Testis (tissue), 3 donors: ENCODE results near the gene WWC2. TPM values are rescaled to one million over a fixed set of nuclear protein-coding genes. Genes with fewer than 3 reads are reported as not detected.

Experiments used
- DNase-seq: peaks from one replicate; pipeline ENCODE4 v3.0.0-alpha.2; 2019
- H3K27ac ChIP-seq, 2 donors: fragments of 200-600 bp; sonication (generic); one replicate each; pipeline ENCODE4 v1.5.1; 2019
- H3K27me3 ChIP-seq: fragments of 200-600 bp; sonication (generic); one replicate; pipeline ENCODE4 v1.5.1; 2019
- H3K36me3 ChIP-seq: fragments of 200-600 bp; sonication (generic); one replicate; pipeline ENCODE4 v1.5.1; 2017; ENCODE audit warnings: low read depth; ENCODE audit errors: missing control alignments
- H3K4me1 ChIP-seq: fragments of 200-600 bp; sonication (generic); one replicate; pipeline ENCODE4 v1.5.1; 2019
- H3K4me3 ChIP-seq, 2 donors: fragments of 200-600 bp; sonication (generic); one replicate each; pipeline ENCODE4 v1.5.1; 2017 to 2019
- H3K9me3 ChIP-seq: fragments of 200-600 bp; sonication (generic); one replicate; pipeline ENCODE4 v1.5.1; 2017
- POLR2A ChIP-seq: fragments of 450-650 bp; IDR thresholded peaks from one replicate; pipeline ENCODE4 v1.6.1; 2017; ENCODE audit warnings: antibody characterized with exemption, mild to moderate bottlenecking, moderate library complexity
- WGBS, 2 donors: methylation state at CpG; one replicate each; pipeline ENCODE4 v1.1.5; 2018; 5-methylcytosine and 5-hydroxymethylcytosine counted together
- intact Hi-C: fragments of 100-400 bp; cut with DNase I; formaldehyde crosslinking; loops from one replicate; pipeline ENCODE4 v1.15.1; 2023; ENCODE audit warnings: low total_unique reads
- polyA plus RNA-seq: library from polyadenylated mRNA; stranded (reverse); fragments of 350-450 nt; fragmentation: Illumina TruSeq; extraction: RNeasy Lipid Tissue Mini Kit (QIAGEN cat#74804); gene quantifications from one replicate; pipeline ENCODE4 v1.2.3, GENCODE V29; 2014; ENCODE audit warnings: low read depth, low replicate concordance; ENCODE audit not compliant: insufficient read depth
- total RNA-seq, 2 donors: library from RNA; depleted of rRNA; stranded (reverse); fragments of >200 nt; gene quantifications; one replicate each; pipeline ENCODE4 v1.2.3, GENCODE V29; 2016
- TF ChIP-seq, protein P1 (sequence below), 3 experiments: fragments of 450-650 bp in 2 of 3; fragments of 200-600 bp in 1 of 3; sonication (generic) in 1 of 3; IDR thresholded peaks; one replicate each; pipeline ENCODE4 v1.5.1; 2016 to 2019; ENCODE audit warnings: antibody characterized with exemption in 3 of 3, mild to moderate bottlenecking in 2 of 3, moderate library complexity in 1 of 3

WWC2 gene
- total and polyA plus RNA-seq, 3 donors from 2014 or later = 34.4 to 76.7 (median 64.2) TPM

DNA sequence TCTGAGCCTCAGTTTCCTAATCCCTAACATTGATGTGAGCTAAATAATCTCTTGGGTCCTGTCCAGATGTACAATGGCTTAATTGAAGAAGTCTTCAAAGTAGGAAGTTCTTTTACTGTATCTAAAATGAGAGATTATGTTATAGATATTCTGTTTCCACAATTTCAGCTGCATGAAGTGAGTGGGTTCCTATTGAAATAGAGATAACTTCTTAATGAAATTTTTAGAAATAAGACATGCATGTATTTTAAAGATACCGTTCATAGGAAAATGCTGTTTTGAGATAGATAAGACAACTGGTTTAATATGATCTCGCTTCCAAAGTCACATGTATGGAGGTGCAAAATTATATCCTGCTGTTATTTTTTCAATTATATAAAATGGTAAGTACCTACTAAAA, 149.1 kb downstream of the WWC2 start:
- Histone ChIP-seq H3K4me3 (no peak overlapping the region), H3K9me3 (no peaks in the 10 kb centered on the region), H3K27ac (no peak overlapping the region), H3K4me1 (no peaks in the 10 kb centered on the region), H3K27me3 (no peaks in the 10 kb centered on the region), H3K36me3 (no peaks in the 10 kb centered on the region)
- TF ChIP-seq, protein P1, sequence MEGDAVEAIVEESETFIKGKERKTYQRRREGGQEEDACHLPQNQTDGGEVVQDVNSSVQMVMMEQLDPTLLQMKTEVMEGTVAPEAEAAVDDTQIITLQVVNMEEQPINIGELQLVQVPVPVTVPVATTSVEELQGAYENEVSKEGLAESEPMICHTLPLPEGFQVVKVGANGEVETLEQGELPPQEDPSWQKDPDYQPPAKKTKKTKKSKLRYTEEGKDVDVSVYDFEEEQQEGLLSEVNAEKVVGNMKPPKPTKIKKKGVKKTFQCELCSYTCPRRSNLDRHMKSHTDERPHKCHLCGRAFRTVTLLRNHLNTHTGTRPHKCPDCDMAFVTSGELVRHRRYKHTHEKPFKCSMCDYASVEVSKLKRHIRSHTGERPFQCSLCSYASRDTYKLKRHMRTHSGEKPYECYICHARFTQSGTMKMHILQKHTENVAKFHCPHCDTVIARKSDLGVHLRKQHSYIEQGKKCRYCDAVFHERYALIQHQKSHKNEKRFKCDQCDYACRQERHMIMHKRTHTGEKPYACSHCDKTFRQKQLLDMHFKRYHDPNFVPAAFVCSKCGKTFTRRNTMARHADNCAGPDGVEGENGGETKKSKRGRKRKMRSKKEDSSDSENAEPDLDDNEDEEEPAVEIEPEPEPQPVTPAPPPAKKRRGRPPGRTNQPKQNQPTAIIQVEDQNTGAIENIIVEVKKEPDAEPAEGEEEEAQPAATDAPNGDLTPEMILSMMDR (IDR thresholded peaks at IDR 0.05) = no peak
- no peak for TF ChIP-seq POLR2A
- DNase-seq = no peak
- WGBS, 2 donors = 86 to 99% methylated on average over 2 of the region's 2 CpGs
- intact Hi-C loops = no loop called here

- H3K9me3 ChIP-seq = no peaks in the 10 kb centered on the region
- TF ChIP-seq, protein P1 (IDR thresholded peaks at IDR 0.05) = peak in 1 of 3 experiments; percentile 15
- TF ChIP-seq POLR2A = no peak
- DNase-seq = peak; percentile 34
- WGBS, 2 donors = 59 to 71% methylated on average over 2 of the region's 2 CpGs
- intact Hi-C loops = loop anchor here (10.0 kb wide), 1 partner anchor 325 kb away; no protein-coding TSS in a partner anchor
- no peaks in the 10 kb centered on the region for H3K4me1 ChIP-seq
- no peaks in the 10 kb centered on the region for H3K27me3 ChIP-seq
- no peaks in the 10 kb centered on the region for H3K36me3 ChIP-seq
- no peak overlapping the region for H3K4me3 ChIP-seq
- H3K27ac ChIP-seq = no peak overlapping the region
These were observed 150.8 kb downstream of the WWC2 start for GRCh38 chr4:183249854-183250253.

- H3K4me1 ChIP-seq = no peaks in the 10 kb centered on the region
- WGBS, 2 donors = 93 to 94% methylated on average over 2 of the region's 2 CpGs
- H3K27me3 ChIP-seq = no peaks in the 10 kb centered on the region
- no peak overlapping the region for H3K4me3 ChIP-seq
- no peaks in the 10 kb centered on the region for H3K36me3 ChIP-seq
- no peak for DNase-seq
- intact Hi-C loops = loop anchor here (10.0 kb wide), 1 partner anchor 326 kb away; no protein-coding TSS in a partner anchor
- no peak for TF ChIP-seq POLR2A
- H3K9me3 ChIP-seq = no peaks in the 10 kb centered on the region
- H3K27ac ChIP-seq = no peak overlapping the region
These were observed 151.8 kb downstream of the WWC2 start for GRCh38 chr4:183250831-183251230.

GRCh38 chr4:183252959-183253358, 153.9 kb downstream of the WWC2 start:
- Histone ChIP-seq H3K36me3 (no peaks in the 10 kb centered on the region), H3K9me3 (no peaks in the 10 kb centered on the region), H3K4me3 (no peak overlapping the region), H3K27ac (no peak overlapping the region), H3K4me1 (no peaks in the 10 kb centered on the region), H3K27me3 (no peaks in the 10 kb centered on the region)
- no peak for DNase-seq
- intact Hi-C loops = loop anchor here (10.0 kb wide), 1 partner anchor 328 kb away; no protein-coding TSS in a partner anchor
- TF ChIP-seq, protein P1 (IDR thresholded peaks at IDR 0.05) = no peak
- TF ChIP-seq POLR2A = no peak
- 83% methylated on average over 4 of the region's 4 CpGs for WGBS, 2 donors

DNA sequence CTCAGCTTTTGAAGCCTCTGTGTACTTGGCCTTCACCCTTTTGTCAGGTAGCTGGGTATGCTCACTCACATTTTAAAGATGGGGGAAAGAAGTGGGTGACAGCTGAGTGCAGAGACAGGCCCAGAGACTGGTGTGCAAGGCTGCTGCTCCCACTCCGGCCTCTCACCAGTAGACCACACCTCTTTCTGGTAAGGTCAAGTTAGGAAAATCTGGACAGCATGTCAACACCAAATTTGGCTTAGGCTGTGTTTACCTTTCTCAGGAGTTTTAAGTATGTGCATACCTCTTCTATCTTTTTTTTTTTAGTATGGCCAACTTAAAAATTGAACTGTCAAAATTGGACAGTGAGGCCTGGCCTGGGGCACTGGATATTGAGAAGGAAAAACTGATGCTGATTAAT, 154.4 kb downstream of the WWC2 start:
- Histone ChIP-seq H3K27ac (no peak overlapping the region), H3K4me3 (no peak overlapping the region), H3K4me1 (no peaks in the 10 kb centered on the region), H3K27me3 (no peaks in the 10 kb centered on the region), H3K36me3 (no peaks in the 10 kb centered on the region), H3K9me3 (no peaks in the 10 kb centered on the region)
- 82 to 91% methylated on average over 1 of the region's 1 CpG for WGBS, 2 donors
- TF ChIP-seq POLR2A = no peak
- TF ChIP-seq, protein P1 (IDR thresholded peaks at IDR 0.05) = no peak
- intact Hi-C loops = loop anchor here (10.0 kb wide), 1 partner anchor 329 kb away; no protein-coding TSS in a partner anchor
- no peak for DNase-seq
